Esophagus (tissue), 2 donors: ENCODE results near the gene NFASC. TPM values are rescaled to one million over a fixed set of nuclear protein-coding genes. Genes with fewer than 3 reads are reported as not detected.

Experiments used
- H3K27ac ChIP-seq, 2 donors: one replicate each; pipeline ENCODE4 v1.5.1; 2013; ENCODE audit warnings: low read depth in 2 of 2, mild to moderate bottlenecking in 2 of 2, inconsistent platforms in 1 of 2, low read length in 1 of 2, moderate library complexity in 1 of 2
- H3K27me3 ChIP-seq, 2 donors: one replicate each; pipeline ENCODE4 v1.6.1; 2013; ENCODE audit warnings: low read length in 2 of 2, control low read depth in 1 of 2, mild to moderate bottlenecking in 1 of 2; ENCODE audit not compliant: insufficient read depth in 2 of 2, control insufficient read depth in 1 of 2
- H3K36me3 ChIP-seq, 2 donors: one replicate each; pipeline ENCODE4 v1.6.1; 2013; ENCODE audit warnings: low read length in 1 of 2; ENCODE audit not compliant: control insufficient read depth in 2 of 2, insufficient read depth in 2 of 2
- H3K4me1 ChIP-seq, 2 donors: one replicate each; pipeline ENCODE4 v1.6.1; 2013; ENCODE audit warnings: low read length in 1 of 2; ENCODE audit not compliant: control insufficient read depth in 2 of 2, insufficient read depth in 2 of 2
- H3K4me3 ChIP-seq, 2 donors: one replicate each; pipeline ENCODE4 v1.5.1; 2013; ENCODE audit warnings: low read length in 2 of 2, mild to moderate bottlenecking in 2 of 2, low read depth in 1 of 2, moderate library complexity in 1 of 2
- H3K9me3 ChIP-seq, 2 donors: one replicate each; pipeline ENCODE4 v1.6.1; 2013; ENCODE audit warnings: mild to moderate bottlenecking in 2 of 2, low read depth in 1 of 2, low read length in 1 of 2, moderate library complexity in 1 of 2; ENCODE audit not compliant: control insufficient read depth in 2 of 2, insufficient read depth in 1 of 2
- WGBS, 2 donors: extraction: QIAGEN DNeasy Blood & Tissue Kit; methylation state at CpG; one replicate each; pipeline ENCODE4 v1.1.7; 2013; 5-methylcytosine and 5-hydroxymethylcytosine counted together
- polyA plus RNA-seq, 2 donors: library from polyadenylated mRNA; stranded (reverse); fragments of 200-250 nt; gene quantifications; one replicate each; pipeline ENCODE4 v1.2.3, GENCODE V29; 2013
- donor health status: healthy with polysubstance abuse.
- donor health status: Bipolar disorder and iron deficiency.

The NFASC gene
- polyA plus RNA-seq, 2 donors = 6.0 to 10.6 TPM

DNA sequence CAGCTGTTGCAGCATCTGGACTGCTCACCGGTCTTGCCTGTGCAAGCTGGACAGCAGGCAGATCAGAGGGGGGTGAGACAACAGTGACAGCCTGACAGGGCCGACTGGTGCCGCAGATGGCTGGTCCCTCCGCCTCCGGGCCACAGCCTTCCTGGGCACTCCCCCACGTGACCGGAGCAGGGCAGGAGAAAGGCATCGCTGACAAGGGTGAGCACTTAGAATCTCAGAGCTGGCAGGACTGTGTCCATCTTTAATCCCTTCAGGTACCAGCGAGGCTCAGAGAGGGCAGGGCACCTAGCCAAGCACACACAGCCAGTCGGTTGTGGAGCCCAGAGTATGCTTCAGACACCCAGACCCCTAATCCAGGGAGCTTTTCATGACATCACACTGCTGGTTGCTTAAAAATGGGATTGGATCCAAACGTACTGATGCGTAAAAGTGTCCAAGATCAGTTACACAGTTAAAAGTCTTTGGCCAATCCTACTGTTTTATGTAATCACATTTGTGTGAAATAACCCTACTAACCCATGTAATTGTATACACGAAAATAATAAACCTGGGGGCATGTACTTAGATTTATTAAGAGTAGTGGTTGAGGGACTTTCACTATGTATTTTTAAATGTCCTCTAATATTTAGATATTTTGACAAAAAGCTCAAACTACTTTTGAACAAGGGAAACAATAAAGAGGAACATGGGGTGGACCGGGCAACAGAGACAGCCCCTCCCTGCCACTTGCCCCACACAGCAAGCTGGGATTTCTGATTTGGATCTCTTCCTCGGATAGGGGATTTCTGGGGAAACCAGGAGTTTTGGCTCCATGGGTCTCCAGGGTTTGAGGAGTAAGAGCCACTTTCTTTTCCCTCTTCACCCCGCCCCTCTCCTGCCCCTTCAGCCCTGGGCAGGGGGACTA, 171.6 kb downstream of the NFASC start:
- Histone ChIP-seq H3K4me1 (no peaks in the 10 kb centered on the region), H3K9me3 (peaks cover 0 to 3% of the 10 kb centered on the region in 2 donors), H3K27ac (no peak overlapping the region), H3K36me3 (no peaks in the 10 kb centered on the region), H3K27me3 (peaks cover 8 to 10% of the 10 kb centered on the region in 2 donors), H3K4me3 (no peak overlapping the region)
- 54 to 60% methylated on average over 16 of the region's 16 CpGs for WGBS, 2 donors

DNA sequence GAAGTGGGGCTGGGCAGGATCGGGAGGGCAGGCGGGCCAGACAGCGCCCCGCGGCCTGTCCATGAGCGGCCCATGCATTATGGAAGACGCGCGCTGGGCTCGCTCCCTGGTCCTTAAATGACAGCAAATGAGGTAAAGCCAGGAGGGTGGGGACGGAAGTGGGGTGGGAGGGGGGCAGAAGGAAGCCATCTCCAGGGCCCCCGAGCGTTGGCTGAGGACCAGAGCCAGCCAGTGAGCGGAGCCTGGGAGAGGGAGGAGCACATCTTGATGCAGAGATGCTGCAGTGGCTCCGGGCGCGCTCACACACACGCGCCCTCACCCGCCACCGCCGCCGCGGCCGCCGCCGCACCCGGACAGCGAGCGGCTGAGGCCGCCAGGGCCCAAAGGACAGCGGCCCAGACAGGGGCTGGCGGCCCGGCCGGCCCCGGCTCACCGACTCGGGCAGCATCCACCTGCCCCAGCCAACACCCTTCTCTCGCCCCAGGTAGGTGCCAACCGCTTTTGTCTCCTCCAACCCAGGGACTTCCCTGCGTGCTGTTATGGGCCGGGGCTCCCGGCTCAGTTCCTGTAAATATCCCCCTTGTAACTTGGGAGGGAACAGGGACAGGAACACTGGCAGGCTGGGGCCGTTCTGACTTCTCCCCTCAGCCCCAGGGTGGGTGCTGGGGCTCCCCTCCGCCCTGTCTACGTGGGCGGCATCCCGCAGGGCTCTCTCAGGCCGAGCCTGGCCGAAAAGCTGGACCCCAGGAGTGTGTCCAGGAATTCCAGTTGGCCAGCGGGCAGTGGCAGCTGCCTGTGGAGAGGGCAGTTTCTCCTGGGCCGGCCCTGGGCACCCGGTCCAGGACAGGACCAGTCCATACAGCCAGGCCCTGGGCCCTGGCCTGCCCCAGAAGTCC, 172.5 kb downstream of the NFASC start, which contains the start of gene CNTN2:
TSS of gene CNTN2 (plus strand) at position 302 of the 896 bp plus-strand sequence. CDS start 9,974 bp downstream, outside the sequence.
- Histone ChIP-seq H3K36me3 (no peaks in the 10 kb centered on the region), H3K9me3 (peaks cover 0 to 3% of the 10 kb centered on the region in 2 donors), H3K4me1 (no peaks in the 10 kb centered on the region), H3K4me3 (no peak within 1 kb of the TSS), H3K27me3 (peaks cover 8 to 13% of the 10 kb centered on the region in 2 donors), H3K27ac (no peak within 1 kb of the TSS)
- WGBS, 2 donors = 9 to 12% methylated on average over 46 to 53 of the region's 53 CpGs

DNA sequence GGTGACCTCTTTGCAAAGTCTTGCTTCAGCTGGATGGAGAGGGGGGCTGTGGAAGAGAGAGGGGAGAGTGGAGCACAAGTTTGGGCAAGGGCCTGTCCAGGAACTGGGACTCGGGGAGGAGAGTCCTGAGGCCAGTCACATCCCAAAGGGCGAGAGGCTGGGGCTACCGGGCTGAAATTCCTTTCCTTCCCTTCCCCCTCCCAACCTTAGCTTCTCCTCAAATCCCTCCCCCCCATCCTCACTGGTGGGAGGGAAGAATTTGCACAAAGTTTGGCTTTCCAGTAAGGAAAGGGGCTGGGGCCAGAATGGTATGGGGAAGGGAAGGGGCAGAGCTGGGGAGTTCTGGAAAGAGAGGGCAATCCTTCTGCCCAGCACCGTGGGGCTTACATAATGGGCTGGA, 173.2 kb downstream of the NFASC start:
- H3K27me3 ChIP-seq = peaks cover 8 to 13% of the 10 kb centered on the region in 2 donors
- no peak overlapping the region for H3K4me3 ChIP-seq
- H3K9me3 ChIP-seq = peaks cover 0 to 3% of the 10 kb centered on the region in 2 donors
- no peaks in the 10 kb centered on the region for H3K36me3 ChIP-seq
- H3K4me1 ChIP-seq = no peaks in the 10 kb centered on the region
- no peak overlapping the region for H3K27ac ChIP-seq
- WGBS, 2 donors = 35 to 39% methylated on average over 4 of the region's 4 CpGs

DNA sequence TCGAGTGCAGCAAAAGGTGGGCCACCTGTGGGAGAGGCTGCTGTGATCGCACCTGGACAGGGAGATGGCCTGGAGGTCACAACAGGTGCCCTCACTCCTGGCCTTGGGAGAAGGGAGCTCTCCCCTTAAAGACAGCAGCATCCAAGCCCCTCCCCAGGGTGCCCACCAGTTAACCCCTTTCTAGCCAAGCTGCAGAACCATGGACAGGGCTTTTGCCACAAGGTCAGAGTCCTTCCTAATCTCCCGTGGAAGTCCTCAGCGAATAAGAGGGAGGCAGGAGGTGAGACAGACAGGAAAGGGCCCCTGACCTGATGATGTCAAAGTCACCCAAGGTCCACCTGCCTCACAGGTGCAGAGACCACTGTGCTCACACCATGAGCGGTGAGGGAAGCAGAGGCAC, 174.1 kb downstream of the NFASC start:
- Histone ChIP-seq H3K4me3 (no peak overlapping the region), H3K27me3 (peaks cover 8 to 13% of the 10 kb centered on the region in 2 donors), H3K27ac (no peak overlapping the region), H3K9me3 (peaks cover 0 to 3% of the 10 kb centered on the region in 2 donors), H3K4me1 (no peaks in the 10 kb centered on the region), H3K36me3 (no peaks in the 10 kb centered on the region)
- WGBS, 2 donors = 28 to 40% methylated on average over 5 of the region's 5 CpGs

DNA sequence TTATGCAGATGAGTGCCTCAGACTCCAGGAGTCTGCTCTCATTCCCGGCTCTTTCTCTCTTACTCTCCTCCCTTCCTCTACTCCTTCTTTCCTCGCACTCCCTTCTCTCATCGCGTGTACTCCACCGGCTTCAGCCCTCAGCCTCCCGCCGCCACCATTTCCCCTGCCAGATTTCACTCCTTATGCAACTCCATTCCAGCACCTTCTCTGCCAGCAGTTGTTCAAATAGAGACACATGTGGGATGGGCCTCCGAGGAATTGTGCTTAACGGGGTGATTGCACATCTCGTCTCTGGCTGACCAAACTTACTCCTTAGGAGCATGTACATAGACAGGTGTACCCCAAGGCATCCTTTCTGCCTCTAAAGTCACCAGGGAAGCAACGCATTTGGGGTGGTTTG, 174.5 kb downstream of the NFASC start:
- Histone ChIP-seq H3K36me3 (no peaks in the 10 kb centered on the region), H3K27me3 (peaks cover 8 to 13% of the 10 kb centered on the region in 2 donors), H3K4me1 (no peaks in the 10 kb centered on the region), H3K27ac (no peak overlapping the region), H3K4me3 (no peak overlapping the region), H3K9me3 (peaks cover 0 to 3% of the 10 kb centered on the region in 2 donors)
- 29 to 35% methylated on average over 11 of the region's 11 CpGs for WGBS, 2 donors

DNA sequence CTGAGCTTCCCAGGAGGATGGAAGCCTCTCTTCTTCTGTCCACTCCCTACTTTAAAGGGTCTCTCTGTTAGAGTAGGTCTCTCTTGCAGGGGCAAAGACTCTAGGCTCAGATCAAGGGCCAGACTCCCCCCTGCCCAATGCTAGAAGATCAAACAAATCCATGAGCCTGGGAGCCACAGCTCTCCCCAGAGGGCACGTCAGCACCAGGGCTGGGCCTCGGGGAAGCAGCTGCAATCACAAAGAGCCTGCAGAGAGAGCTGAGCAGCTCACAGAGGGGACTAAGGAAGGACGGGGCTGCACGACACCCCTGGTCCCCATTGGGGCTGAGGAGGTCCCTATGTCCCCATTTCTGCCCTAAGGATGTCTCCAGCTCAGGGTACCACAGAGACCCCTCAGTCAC, 176.2 kb downstream of the NFASC start:
- H3K4me3 ChIP-seq = no peak overlapping the region
- H3K36me3 ChIP-seq = no peaks in the 10 kb centered on the region
- H3K27ac ChIP-seq = no peak overlapping the region
- 38 to 48% methylated on average over 3 to 4 of the region's 4 CpGs for WGBS, 2 donors
- H3K27me3 ChIP-seq = peaks cover 8 to 13% of the 10 kb centered on the region in 2 donors
- no peaks in the 10 kb centered on the region for H3K4me1 ChIP-seq
- peaks cover 0 to 3% of the 10 kb centered on the region in 2 donors for H3K9me3 ChIP-seq

DNA sequence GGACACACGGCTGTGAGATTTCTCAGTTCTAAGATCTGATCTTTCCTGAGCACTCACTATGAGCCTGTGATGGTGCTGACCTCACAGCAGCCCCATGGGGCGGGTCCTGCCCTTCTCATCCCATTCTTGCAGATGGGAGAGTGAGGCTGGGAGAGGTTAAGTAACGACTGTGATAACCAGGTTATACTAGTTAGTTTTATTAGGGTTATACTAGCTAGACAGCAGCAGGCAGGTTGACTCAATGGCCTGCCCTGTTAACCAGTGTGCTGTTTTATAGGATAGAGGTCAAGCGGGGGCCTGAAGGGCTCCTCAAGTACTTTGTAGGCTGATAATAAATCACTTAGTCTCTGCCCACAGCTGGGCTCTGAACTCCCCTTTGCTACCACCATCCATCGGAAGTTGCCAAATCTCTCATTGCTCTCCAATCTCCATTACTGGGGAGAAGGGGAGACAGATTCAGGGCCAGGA, 177.1 kb downstream of the NFASC start:
- H3K4me3 ChIP-seq = no peak overlapping the region

DNA sequence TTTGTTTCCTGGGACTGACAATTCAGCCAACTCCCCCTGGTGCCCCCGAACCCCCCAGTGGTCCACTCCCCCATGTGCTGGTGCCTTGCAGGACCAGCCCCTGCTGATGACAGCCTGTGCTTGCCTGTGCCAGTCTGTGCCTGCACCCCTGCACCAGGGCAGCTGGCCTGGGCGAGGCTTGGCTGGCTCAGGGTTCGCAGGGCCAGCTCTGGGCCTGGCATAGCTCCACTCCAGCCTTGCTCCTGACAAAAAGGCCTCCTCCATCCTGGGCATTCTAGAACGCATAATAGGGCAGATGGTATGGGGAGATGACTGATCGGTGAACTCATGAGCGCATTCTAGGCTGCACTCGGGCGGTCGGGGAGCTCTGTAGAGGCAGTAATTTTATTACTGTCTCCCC, 177.7 kb downstream of the NFASC start:
- H3K4me1 ChIP-seq = no peaks in the 10 kb centered on the region
- H3K27ac ChIP-seq = no peak overlapping the region
- H3K9me3 ChIP-seq = peaks cover 0 to 3% of the 10 kb centered on the region in 2 donors
- peaks cover 8 to 13% of the 10 kb centered on the region in 2 donors for H3K27me3 ChIP-seq
- H3K36me3 ChIP-seq = no peaks in the 10 kb centered on the region
- no peak overlapping the region for H3K4me3 ChIP-seq
- 74 to 75% methylated on average over 9 of the region's 9 CpGs for WGBS, 2 donors

More for the DNA sequence above, 177.1 kb downstream of the NFASC start:
- Histone ChIP-seq H3K36me3 (no peaks in the 10 kb centered on the region), H3K27me3 (peaks cover 8 to 13% of the 10 kb centered on the region in 2 donors), H3K27ac (no peak overlapping the region), H3K9me3 (peaks cover 0 to 3% of the 10 kb centered on the region in 2 donors), H3K4me1 (no peaks in the 10 kb centered on the region)
- WGBS, 2 donors = 73 to 83% methylated on average over 5 of the region's 5 CpGs

DNA sequence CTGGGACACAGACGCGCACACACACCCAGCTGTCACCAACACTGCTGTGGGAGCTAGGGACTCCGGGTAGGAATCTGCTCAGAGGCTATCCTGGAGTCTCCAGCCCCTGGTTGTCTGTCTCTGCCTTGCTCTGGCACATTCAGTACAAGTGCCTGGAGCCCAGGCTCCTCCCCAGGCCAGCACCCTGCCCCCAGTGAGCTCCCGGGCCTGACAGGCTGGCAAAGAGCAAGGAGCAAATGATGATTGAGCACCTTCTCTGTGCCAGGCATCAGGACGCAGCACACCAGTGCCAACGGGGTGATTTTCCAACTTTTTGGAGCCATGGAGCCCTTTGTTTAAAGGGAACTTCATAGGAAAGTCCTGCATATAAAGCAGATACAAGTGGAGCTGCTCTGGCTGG, 178.8 kb downstream of the NFASC start:
- Histone ChIP-seq H3K36me3 (no peaks in the 10 kb centered on the region), H3K4me1 (no peaks in the 10 kb centered on the region), H3K27ac (no peak overlapping the region), H3K27me3 (peaks cover 2 to 3% of the 10 kb centered on the region in 2 donors), H3K4me3 (no peak overlapping the region), H3K9me3 (peaks cover 0 to 3% of the 10 kb centered on the region in 2 donors)
- WGBS, 2 donors = 44 to 55% methylated on average over 6 of the region's 6 CpGs
